ENCODE results near the gene CABLES2.
A peak's percentile ranks its signal among the peaks of the same experiment; 100 is the strongest.
"Not testable (repeated sequence)": the region's sequence is repeated elsewhere in the genome, so short reads cannot be mapped to it uniquely, and the experiment has no call there.

The CABLES2 gene

DNA sequence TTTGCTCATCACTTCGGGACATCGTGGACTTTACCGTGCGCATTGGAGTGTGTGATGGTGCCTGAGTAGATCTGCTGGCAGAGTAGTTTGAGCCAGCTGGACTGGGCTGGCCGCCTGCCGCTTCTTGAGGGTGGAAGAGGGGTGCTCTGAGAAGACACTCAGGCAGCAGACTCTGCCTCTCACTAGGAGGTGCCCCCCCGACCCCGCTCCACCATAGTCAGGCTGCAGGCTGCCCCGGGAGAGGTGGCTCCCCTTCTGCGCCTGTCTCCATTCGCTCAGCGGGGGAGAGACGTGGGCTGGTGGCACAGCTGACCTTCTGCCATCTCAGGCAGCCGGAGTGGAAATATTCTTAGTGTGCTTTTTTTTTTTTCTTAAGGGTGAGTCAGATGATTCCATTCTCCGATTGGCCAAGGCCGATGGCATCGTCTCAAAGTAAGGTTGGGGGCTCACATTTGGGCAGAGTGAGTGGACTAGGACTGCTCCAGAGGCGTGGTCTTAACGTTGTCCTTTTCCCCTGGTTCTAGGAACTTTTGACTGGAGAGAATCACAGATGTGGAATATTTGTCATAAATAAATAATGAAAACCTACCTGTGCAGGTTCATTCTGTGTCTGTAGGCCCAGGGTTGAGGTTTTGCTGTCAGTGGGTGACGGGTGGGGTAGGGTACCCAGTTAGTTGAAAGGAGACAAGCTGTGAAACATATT, 19.0 kb downstream of the CABLES2 start:
- DNase-seq = no peak

DNA sequence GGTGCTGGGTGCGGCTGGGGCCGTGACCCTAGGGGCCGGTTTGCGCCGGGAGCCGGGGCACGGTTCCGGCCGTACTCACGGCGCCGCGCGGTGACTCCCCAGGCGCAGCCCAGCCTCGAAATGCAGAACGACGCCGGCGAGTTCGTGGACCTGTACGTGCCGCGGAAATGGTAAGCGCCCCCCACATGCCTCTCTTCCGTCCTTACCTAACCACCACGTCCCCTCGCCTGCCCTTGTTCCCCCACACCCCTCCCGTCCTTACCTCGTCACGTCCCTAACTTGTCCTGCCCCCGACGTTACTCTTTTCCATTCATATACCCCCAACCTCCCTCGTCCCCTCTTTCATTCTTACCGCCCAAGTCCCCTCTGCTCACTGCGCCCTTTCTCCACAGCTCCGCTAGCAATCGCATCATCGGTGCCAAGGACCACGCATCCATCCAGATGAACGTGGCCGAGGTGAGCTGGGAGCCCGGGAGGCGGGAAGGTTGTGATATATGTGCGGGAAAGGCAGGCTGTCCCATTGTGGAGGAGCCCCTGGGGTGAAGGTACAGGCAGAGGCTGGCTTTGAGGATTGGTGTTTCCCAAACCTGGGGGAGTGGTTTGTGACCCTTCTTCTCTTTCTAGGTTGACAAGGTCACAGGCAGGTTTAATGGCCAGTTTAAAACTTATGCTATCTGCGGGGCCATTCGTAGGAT, 19.7 kb downstream of the CABLES2 start:
- no peak for DNase-seq

DNA sequence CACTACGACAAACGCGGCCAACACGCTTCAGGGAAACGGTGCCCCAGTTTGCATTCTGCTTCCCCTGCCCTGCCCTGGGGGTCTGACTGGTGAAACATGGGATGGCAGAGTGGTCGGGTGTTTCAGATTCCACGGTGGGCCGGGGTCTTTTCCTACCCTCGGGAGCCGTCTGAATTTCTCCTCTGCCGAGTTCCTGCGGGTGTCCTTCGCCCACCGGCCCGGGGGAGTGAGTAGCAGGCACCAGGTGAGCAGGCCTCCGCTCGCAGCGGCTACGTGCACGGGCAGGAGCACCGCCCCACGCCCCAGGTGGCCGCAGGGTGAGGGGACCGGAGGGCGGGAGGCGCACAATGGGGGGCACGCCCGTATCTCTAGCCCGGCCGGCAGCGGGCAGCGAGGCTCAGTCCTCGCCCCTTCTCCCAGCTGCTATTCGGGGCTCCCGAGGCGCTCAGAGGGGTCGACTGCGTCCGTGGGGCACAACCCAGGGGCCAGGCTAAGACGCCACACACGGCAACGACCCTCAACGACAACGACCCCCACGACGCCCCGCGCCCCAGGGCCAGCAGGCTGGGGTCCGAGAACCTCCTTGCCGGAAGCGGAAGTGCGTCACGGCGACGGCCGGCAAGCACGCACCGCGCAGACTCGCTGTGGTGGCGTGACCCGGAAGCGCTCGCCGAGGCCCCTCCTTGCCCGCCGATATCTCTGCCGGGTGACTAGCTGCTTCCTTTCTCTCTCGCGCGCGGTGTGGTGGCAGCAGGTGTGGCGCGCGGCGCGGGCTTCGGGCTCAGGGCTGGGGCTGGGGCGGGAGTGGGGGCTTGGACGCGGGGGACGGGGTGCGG, 20.5 kb downstream of the CABLES2 start, which contains the start of gene RPS21:
Gene RPS21, plus strand, starts transcription at position 721 of the 836 bp plus-strand sequence. CDS start 236 bp downstream, outside the sequence.
- DNase-seq = peak; percentile 82

DNA sequence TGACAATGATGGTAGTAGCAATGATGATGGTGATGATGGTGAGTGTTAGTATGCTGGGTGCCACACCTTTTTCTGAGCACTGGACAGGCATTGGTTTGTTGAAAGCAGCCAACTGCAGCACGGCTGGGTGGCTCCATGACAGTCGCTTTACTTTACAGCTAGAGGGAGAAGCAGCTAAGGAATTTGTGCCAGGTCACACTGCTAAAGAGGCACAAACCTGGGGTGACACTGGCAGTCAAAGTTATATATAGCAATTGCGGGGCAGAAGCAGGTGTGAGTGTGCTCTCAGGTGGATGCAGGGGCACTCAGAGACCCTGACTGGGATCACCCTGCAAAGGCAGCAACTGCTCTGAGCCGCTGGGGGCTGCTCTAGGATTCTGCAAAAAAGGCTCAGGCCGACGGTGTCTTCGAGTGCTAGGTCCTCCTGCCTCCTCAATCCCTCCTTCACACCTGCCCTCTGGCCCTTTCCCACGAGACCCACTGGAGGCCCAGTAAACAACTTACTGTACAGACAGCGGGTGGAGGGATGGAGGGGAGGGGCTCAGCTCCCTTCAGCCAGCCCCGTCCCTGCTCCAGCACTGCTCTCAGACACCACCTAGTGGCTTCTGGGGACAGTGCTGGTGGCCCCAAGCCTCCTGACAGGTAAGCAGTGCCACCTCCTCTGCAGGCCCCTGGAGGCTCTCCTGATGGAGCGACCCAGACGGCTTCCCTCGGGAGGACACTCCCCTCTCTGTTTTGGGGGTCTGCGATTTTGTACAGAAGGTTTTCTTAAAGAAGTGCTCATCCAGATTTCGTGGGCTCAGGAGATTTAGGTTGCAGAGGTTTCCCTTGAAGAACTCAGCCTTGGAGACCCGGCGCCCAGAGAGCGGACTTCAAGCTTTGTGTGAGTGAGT, 24.5 kb downstream of the CABLES2 start:
- DNase-seq = peak; percentile 80

DNA sequence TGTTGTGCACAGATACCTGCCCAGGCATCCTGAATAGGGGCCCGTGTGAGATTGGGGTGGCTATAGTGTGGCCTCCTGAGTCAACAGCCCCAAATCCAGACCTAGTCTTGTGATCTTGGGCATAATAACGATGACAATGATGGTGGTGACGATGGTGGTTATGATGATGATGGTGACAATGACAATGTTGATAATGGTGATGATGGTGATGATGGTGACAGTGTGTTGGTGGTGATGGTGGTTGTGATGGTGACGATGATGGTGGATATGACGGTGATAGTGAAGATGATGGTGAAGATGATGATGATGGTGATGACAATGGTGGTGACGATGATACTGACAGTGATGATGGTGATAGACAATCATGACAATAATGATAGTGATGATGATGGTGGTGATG, 25.2 kb downstream of the CABLES2 start:
- DNase-seq = no peak

DNA sequence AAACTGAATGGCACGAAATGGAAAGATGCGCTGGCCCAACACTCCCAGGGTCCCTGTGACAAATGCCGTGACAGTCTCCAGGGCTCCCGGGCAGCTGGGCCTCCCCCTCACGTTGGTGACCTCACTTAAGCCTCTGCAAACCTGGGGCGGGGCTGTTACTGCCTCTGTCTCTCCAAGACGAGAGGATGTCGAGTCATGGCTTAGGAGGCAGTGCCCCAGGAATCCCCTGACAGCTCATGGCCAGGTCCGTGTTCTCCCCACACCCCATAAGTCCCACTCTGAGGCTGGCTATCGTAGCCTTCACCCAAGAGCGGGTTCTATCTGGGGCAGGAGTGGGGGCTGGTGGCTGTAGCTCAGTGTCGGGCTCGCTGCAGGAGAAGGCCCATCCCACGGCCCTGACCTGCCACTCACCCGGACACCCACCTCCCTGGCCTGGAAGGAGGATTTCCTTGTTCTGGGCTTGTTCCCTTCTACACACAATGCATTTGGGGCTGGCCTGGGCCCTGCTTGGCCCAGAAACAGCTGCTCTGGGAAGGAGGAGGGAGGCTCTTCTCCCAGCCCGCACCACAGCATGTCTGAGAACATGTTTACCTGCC, 25.8 kb downstream of the CABLES2 start:
- no peak for DNase-seq

DNA sequence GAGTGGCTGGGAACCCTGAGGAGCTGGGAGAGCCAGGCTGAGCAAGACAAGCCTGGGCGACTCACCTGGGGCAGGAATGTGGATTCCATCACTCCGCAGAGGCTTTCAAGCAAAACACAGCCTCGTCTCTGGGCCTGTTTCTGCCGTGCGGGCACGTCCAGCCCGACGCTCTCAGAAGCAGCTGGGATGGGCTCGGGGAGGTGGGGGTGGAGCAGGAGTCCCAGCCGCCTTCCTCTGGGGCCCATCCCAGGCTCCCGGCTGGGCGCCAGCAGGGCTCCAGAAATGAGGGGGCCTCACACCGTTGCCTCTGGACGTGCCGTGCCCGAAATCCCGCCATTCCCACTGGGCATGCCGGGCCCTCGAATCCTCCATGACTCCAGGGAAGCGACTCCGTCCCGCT, 28.9 kb downstream of the CABLES2 start:
- DNase-seq = no peak

DNA sequence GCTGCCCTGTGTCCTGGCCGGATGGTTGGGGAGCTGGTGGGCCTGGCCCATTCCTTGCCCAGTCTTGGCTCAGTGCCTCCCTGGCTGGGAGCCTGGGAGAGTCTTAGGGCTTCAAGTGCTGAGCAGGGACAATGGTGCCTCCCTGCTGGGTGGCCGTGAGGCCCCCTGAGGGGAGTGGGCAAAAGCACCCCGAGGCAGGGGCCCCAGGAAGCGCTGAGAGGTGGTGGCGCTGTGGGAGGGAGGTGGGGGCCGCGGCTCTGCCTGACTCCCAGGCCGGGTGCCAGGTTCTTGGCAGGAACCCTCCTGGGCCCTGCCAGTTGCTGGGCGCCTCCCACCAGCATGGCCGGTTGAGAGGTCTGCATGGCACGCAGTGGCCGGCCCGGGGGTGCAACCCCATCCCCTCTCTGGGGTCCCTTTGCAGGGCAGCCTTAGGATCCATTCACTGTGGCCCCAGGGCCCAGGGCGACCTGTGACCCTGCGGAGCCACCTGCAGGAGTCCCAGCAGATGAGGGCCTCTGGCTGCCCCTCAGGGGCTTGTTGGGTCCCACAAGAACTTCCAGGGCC, 29.4 kb downstream of the CABLES2 start:
- DNase-seq = peak; percentile 53

DNA sequence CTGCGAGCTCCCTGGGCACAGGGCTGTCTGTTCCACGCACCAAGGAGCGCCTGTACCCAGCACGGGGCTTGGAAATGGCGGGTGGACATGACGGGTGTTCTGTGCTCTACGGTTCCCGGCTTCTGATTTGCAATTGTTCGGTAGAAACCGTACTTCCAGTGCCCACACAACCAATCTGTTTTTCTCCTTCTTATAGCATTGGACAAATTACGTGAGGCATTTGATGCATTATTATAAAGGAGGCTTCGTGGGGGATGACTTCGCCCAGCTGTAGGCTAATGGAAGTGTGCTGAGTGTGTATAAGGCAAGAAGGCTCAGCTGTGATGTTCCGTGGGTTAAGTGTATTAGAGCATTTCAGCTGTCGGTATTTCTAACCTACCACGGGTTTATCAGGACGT, 30.0 kb downstream of the CABLES2 start:
- DNase-seq = no peak

DNA sequence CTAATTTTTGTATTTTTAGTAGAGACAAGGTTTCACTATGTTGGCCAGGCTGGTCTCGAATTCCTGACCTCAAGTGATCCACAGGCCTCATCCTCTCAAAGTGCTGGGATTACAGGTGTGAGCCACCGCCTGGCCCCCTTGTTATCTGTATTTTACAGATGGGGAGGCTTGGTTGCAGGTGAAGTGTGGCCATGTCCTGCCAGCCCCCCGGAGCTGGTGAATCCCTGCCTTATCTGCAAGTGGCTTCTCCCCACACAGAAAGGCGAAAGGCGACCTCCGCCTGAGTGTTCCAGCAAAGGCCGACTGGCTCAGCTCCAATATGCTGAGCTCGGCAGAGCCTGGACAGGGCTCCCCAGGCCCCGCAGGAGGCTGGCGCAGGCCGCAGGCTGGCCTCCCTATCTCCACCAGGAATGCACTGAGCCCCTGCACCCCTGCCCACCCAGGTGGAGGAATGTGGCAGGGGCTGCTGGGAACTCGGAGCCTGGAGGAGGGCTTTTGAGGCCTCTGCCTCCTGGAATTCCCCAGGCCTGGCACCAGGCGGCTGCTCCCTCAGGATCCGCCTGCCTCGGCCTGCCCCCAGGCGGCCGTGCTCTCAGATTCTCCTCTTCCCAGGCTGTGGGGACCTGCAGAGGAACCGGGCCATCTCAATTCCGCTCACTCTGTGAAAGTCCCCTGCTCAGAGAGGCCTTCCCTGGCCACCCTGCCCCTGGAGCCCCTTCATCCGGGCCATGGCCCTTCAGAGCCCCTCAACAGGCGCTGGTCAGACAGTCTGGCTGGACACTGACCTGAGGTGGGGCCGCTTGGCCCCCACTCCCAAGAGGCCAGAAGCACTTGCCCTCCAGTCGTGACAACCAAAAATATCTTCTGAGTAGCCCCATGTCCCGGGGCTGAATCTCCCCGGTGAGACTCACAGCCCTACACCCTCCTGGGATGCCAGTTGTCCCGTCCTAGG, 30.7 kb downstream of the CABLES2 start:
- DNase-seq = no peak

DNA sequence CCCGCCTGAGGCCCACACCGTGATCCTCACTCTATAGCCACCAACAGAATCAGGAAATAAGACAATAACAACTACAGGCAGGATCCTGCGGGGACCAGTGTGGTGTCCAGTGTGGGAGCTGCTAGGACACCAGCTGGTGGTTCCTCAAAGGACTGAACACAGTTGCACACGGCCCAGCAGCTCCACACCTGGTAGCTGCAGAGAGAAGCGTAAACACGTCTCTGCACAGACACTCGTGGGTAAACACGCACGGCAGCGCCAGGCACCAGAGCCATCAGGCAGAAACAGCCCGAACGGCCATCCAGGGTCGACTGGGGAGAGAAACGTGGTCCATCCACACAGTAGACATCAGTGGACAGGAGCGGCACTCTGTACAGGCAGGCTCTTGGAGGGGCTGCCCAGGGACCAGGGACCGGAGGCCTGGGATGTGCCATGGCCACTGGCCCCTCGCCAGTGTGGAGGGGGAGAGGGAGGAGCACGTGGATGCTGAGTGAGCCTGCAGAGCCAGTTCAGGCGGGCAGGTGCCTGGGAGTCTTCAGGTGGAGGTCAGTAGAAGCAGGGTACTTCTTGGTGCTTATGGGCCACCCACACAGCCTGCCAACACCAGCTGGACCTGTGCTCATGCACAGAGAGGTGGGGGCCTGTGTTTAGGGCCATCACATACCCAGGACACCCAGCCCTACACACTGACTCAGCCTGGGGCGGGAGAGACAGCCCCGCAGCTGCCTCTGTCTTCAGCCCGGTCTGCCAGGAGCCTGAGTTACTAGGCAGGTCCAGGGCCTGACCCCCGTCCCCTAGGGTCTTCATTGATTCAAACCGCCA, 32.5 kb downstream of the CABLES2 start:
- no peak for DNase-seq

DNA sequence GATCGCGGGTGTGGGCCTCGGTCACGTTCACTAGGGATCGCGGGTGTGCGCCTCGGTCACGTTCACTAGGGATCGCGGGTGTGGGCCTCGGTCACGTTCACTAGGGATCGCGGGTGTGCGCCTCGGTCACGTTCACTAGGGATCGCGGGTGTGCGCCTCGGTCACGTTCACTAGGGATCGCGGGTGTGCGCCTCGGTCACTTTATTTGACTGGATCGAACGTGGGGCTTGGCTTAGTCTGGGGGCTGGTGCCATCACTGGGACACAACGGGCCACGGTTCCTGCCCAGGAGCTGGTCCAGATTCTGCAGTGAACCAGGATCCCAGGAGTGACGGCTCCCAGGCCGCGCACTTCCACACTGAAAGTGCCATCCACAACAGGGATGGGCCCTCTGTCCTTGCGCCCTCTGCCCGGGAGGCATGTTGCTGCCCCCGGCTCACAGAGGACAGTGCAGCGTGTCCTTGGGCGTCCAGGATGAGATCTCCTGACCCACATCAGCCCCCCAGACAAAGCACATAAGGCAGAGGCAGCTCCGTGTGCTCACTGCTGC, 33.4 kb downstream of the CABLES2 start:
- not testable (repeated sequence) for DNase-seq

DNA sequence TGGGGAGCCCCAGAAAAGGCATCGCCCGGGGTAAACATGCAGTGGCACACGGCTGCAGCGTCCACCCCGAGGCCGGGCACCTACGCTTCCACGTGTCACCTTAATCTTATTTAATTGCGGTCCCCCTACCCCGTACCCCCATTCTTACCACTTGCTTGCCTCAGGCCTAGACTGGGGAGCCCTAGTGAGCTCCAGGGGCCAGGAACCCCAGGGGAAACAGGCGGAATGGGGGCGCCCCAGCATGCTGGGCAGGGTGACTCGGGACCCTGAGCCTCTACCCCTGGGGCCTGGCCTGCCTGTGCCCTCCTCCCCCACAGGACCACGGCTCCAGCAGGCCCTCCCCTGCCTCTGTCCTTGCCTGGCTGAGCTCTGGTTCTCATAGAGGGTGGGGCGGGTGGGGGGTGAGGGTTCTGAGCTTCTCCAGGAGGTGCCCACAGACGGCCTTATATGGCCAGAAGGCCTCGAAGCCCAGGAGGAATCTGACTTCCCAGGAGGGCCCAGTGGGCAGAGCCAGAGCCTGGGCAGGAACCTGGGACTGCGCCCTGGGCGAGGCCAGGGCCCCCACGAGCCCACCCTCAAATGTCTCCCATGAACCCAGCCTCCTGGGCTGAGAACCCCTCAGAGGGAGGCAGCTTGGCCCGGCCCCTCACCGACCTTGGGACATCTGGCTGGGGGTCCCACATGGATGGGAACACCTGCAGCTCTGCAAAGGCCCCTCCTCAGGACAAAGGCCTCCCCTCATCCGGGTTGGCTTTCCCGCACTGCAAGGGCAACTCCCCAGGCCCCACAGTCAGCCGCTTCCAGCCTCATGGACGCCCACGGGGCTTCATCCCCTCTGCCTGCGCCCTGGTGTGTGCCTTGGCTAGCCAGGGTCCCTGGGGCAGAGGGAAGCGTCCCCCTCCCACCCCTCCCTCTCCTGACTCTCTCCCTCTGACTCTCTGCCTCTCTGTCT, 34.8 kb downstream of the CABLES2 start:
- no peak for DNase-seq

DNA sequence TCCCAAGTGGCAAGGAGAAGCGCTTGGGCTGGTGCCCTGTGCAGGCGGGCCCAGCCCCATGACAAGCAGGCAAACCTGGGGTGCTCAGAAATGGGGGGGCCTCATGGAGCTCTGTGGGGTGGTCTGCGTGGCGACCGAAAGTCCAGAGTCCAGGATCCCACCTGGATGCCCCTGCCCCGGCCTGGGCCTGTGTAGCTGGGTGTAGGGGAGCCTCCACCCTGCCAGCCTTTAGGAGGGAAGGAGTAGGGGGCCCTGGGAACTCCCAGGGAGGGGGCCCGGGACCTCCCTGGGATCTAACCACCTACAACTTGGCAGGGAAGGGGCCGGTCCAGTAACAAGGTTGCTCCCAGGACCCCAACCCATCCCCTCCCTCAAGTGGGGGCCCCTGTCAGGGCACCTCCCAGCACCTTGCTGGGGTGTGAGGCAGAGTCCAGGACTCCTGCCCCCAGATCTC, 35.5 kb downstream of the CABLES2 start:
- no peak for DNase-seq

DNA sequence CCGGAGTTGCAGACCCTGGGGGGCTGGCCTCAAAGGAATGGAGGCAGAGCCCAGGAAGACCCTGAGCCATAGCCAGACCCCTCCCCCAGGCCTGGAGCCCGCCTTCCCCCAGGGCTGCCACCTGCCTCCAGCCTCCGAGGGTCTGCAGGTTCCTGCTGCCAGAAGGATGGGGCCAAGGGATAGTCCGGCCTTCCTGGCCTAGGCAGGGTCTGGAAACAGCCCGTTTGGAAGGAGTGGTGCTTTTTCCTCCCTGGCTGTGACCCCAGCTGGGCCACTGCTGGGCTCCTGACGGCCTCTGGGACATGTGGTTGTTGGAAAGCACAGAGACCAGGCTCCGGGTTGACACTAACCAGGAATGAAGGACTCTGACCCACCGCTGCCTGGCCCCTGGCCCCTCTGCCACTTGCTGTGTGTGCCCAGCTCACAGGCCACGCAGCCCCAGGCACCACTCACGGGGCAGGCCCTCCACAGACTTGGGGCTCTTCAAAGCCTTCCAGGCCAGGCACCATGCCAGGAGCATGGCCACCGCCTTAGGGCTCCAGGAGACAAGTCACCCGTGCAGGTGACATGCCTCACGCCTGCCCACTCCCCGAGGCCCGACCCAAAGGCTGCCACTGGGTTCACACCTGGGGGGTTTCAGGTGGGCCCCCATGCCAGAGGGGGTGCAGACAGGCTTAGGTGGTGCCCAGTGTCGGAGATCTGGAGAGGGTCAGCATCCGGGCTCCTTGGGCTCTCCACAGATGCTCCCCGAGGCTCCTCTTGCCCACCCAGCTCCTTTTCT, 36.1 kb downstream of the CABLES2 start:
- no peak for DNase-seq

DNA sequence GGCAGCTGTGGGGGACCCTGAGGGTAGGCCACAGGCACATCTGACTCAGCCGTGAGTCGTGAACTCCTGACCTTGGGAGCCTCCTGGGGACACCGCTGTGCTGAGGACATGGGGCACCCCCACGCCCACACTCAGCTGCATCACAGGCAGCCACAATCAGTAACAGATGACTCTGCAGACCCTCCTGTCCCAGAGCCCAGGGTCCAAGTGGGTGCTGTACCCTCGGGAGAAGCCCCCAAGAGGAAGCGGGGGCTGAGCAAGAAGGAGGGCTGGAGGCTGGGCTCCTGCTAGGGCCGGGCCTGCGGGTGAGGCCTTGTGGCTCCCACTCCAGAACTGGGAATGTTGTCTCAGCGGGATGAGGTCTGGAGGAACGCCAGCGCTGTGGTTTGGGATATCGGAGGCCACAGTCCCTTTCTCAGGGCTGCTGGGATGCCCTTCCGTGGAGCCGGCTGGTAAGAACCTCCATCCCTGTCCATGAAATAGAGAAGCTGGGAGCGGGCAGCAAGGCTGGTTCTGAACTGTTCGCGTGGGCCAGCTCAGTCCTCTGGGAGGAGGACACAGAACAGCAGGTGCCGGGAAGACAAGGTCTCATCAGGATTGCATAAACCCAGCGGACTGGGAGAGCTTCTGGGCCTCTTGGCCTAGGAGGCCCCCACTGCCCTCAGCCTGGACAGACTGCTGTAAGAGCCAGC, 36.8 kb downstream of the CABLES2 start:
- no peak for DNase-seq

DNA sequence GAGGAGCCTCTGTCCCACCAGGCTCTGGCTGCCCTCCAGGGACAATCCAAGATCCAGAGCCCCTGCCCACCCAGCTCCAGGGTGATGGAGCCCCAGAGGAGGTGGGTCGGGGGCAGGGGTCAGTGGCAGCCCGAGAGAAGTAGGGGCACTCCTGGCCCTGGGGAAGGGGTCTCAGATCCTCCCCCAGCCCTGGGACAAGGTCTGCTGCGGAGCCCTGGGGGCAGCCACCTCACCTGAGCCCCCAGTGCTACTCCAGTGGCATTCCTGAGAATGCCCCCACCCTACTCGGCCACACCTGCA, 37.3 kb downstream of the CABLES2 start:
- DNase-seq = no peak
